Stimulated activated CD4-positive, alpha-beta T cell treated with anti-CD3 and anti-CD28 coated beads, Interleukin-4, amount 100 ng/mL, for 1 hour (primary cell): ENCODE data around the gene CLASP2.
"Not testable (repeated sequence)": the region's sequence is repeated elsewhere in the genome, so short reads cannot be mapped to it uniquely, and the experiment has no call there.

Experiments
- DNase-seq: peaks from one replicate; pipeline ENCODE4 v3.0.0-alpha.2; 2020

The CLASP2 gene

DNA sequence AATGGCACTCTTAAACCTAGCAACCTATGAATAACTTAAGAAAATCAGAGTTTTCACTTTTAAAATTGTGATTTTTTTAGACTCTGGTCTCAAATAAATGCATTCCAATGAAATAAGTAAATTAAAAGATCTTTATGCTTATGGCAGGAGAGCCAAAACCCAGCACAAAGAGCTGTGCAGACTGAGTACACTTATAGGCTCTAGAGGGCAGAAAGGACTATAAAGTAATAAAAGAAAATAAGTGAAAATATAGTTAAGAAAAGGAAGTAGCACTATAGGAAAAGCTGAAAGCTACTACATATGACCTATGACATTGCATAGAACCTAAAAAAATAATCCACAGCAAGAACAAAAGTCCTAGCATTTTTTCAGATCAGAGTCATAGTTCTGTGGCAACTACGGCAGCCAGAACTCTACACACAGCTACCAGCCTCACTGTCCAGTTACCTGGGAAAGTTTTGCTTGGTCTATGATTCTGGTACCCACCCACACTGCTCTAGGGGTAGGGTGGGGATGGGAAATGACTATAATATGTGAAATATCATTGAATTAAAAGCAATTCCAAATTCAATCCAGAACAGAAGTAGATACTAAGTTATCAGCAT is 30.5 kb downstream of the CLASP2 start:
- DNase-seq: no peak

DNA sequence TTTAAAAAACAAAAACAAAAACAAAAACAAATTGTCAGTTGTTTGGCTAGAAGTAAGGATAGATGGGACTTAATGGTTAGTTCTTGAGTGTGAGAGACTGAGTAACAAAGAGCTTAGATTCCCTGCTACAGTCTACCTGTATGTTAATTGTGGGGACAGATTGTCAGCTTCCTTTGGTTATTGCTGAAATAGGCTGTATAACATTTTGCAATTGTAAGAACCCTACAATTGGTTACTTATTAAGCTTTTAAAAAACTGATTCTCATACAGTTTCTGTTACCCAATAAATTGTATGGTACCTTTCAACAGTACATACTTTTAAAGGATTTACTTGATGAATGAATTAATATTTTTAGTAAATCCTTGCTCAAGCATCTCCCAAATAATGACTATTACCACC is 35.3 kb downstream of the CLASP2 start:
- DNase-seq: no peak

DNA sequence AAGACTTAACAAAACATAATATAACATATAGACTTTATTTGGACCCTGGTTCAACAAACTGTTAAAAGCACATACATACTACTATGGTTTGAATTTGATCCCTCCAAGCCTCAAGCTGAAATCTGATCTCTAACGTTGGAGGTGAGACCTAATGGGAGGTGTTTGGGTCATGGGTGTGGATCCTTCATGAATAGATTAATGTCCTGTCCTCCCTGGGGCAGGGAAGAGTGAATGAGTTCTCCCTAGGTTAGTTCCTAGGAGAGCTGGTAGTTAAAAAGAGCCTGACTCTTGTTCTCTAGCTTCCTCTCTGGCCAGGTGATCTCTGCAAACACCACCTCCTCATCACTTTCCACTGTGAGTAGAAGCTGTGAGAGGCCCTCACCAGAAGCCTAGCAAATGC is 36.4 kb downstream of the CLASP2 start:
- no peak for DNase-seq

DNA sequence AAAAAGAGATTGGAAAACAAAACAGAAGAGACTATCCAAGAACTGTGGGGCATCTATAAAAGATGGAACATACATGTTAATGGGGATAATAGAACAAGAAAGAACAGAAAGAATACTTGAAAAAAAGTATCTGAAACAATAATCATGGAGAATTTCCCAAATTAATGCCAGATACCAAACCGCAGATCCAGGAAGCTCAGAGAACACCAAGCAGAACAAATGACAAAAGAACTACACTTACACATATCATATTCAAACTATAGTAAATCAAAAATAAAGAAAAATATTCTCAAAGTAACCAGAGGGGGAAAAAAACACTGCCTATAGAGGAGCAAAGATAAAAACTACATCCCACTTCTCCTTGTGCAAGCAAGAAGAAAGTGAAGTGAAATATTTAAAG is 40.0 kb downstream of the CLASP2 start:
- no peak for DNase-seq

DNA sequence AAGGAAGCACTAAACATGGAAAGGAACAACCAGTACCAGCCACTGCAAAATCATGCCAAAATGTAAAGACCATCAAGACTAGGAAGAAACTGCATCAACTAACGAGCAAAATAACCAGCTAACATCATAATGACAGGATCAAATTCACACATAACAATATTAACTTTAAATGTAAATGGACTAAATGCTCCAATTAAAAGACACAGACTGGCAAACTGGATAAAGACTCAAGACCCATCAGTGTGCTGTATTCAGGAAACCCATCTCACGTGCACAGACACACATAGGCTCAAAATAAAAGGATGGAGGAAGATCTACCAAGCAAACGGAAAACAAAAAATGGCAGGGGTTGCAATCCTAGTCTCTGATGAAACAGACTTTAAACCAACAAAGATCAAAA is 44.6 kb downstream of the CLASP2 start:
- not testable (repeated sequence) for DNase-seq

DNA sequence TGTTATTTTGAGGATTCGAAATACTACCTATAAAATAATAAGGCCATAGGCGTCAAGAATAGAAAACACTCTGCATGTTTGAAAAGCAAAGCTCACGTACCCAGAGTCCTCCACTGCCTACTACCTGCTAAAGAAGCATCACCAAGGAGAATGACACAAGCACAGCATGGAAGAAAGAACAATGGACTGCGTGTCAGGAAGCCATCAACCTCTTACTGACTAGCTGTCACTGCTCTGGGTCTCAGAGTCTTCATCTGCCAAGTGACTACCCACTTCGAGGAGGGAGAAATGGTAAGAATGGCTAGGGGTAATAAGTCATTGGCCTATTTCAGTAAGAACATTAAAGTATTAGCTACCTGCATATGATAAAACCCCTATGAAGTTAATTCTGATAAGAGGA is 49.4 kb downstream of the CLASP2 start:
- no peak for DNase-seq

DNA sequence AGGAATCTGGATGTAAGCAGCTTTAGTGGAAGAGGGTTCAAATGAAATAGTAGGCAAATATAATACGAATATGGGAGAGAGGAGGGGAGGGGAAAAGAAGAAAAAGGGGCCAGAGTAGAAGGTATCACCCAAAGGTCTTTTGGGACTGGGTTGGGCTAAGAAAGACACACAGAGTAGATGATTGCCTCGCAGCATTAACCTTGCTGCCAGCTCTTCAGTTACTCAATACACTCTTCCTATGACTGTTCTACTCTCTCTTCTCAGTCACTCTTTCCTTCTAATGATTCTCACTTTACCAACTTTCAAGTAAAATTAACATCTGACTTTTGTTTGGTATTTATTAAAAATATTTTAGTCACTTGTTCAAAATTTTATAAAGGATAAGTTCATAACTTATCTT is 52.8 kb downstream of the CLASP2 start:
- no peak for DNase-seq

DNA sequence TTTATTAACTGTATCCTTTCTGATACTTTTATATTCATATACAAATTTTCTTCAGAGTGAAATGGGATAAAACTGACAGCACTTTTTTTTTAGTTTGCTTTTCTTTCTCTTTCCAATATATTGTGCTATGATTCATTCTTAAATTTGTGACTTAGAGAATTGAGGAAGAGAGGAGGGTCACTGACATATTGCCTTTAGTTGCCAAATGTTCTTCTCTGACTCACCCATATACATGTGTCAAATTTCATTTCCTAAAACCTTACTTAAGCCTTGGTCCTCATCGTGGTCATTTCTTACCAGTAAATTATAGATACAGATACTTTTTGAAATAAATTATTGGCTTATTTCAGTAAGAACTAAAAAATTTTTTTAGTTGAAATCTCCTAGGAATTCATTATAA is 53.9 kb downstream of the CLASP2 start:
- no peak for DNase-seq

DNA sequence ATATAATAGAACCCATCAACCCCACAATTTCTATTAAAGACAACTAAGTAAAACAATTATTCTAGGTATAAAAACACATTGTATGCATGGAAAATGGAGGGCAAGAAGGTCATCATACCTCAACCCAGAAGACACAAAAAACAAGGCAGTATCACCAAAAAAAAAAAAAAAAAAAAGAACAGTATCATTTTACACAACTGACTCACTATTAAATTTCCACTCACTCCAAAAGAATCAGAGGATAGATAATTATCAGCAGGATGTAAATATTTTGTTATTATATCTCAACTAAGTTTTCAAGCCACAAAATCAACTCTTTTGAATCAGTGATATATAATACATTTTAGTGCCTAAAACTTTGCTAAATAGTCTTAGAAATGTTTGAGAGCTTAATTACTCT is 55.0 kb downstream of the CLASP2 start:
- DNase-seq: no peak

DNA sequence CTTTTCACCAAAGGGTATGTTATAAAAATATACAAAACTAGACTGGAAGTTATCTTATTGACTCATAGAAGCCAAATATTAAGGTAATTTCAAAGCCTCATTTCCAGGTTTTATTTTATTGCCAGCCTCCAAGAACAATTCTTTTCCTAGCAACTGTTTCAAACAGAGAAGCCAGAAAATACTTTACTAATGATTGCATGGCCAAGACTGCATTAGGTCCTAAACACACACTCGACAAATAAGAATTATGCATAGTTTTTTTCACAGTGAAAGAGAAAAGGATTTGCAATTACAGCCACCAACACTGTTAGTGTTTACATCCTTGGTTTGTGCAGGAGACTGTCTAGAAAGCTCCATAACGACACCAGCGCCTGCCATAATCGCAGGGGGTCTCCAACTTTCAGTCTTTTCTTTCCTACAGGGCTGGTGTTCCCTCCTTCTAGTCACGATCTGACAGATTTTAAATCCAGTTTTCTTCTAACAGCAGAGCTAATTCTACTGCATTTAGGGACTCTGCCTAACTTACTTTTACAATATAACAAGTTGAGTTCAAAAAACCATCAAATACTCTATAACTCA is 58.1 kb downstream of the CLASP2 start:
- no peak for DNase-seq

DNA sequence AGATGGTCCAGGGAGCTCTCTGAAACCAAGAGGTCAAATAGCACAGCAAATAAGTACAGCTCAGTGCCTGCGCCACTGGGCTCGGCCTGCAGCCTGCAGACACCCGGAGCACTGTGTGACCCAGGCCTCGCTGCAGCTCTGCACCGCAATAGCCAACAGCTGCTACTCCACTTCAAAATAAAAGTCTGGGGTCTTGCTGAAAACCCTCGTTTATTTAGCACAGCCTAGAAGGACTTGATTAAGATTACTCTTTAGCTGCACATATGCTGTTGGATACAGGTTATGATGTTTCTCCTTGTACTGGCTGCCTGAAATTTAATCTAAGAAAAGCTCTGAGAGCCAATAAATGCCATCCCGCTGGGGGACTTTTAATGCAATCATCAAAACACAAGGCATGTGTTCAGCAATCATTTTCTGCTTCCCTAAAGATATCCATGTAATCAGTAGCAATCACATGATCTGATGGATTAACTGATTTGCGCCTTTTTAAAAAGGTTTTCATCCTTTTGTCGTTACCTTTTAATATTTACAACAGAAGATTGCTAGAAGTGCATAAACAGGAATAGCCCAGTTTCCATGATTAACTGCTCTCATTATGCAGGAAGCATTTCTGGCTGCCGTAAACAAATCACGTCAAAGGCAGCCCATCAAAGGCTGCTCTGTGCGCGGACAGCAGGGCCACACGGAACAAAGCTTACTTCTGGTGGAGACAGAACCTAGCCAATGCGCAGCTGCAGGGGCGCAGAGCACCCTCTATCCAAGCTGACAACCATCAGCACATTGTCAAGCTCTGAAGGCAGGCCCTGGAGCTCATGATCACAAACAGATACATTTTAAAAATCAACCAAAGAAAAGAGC is 58.8 kb downstream of the CLASP2 start:
- no peak for DNase-seq

DNA sequence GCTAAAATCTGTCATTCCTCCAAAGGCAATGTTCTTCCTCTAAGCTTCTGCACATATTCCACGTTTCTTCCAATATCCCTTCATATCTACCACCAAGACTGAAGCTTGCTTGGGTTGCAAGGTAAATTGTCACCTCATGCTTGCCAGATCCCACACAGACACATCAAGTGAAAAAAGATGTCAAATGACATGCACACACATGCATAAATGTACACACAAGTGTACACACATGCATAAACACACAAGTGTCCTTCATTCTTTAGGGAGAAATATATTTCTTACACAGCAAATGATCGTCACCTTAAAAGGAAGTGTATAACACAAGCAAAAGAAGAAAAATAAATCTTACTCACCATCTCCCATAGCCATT is 59.4 kb downstream of the CLASP2 start:
- DNase-seq: no peak

DNA sequence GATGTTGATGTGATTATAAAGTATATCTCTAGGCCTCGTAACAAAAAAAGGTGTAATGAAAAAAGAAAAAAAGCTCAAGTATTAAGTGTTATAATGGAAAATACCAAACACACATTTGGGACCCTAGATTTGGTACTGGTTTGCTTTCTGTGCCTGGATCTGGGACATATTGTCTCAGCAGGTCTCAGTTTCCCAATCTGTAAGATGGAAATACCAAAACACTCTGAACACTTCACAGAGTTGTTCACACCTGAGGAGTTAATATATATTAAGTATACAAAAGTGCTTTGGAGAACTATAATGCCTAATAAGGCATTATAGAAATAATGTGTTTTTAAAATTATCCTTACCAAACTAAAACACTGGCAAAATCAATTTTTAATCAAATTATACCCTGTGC is 60.0 kb downstream of the CLASP2 start:
- DNase-seq: no peak

DNA sequence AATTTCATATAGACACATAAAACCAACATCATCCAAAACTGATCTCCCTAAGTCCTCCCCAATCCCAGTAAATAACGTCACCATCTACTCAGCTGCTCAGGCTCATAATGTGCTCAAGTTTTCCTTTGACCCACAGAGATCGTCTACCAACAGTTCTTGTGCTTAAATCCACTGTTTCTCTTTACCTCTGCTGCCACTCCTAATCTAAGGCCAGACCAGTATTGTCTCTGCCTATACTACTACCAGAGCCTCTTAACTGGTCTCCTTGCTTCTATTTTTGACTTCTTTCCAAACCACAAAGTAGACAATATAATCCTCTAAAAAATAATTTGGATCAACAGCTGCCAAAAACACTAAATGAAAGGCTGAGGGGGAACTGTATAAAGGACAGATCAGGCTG is 65.3 kb downstream of the CLASP2 start:
- DNase-seq: no peak

DNA sequence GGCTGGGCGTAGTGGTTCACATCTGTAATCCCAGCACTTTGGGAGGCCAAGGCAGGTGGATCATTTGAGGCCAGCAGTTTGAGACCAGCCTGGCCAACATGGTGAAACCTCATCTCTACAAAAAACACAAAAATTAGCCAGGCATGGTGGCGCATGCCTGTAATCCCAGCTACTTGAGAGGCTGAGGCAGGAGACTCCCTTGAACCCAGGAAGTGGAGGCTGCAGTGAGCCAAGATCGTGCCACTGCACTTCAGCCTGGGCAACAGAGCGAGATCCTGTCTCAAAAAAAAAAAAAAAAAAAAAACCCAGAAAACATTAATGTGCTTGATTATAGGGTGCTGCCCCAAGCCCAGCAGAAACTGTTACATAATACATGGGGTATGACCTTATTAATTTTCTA is 67.0 kb downstream of the CLASP2 start:
- DNase-seq: not testable (repeated sequence)

DNA sequence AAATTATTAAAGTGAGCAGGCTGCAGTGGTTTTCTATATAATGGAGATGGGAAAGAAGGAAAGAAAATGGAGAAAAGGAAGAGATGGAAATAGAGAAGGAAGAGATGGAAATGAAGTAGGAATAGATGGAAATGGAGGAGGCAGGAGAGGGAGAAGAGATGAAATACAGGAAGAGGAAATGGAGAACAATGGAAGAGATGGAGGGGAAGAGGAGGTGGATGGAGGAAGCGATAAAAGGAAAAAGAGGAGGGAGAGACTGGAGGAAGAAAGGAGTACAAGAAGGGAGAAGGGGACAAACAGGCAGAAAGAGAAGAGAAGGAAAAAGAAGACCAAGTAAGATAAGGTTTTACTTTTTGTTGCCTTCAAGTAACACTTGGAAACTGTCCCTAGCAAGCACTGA is 67.6 kb downstream of the CLASP2 start:
- no peak for DNase-seq

DNA sequence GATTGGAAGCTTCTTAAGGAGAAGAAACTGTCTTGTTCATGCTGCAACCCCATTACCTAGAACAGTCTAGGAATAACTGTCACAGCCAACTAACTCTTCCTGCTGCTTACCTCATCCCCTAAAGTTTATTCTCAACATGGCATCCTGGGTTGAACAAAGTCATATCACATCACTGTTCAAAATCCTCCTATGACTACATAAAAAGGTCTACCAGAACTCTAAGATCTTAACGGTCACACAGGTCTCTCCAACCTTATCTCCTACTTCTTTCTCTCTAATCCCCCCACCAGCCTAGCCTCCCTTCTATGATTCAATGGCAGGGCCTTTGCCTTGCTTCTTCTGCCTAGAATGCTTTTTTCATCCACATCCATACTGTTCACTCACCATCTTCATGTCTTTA is 69.3 kb downstream of the CLASP2 start:
- no peak for DNase-seq

DNA sequence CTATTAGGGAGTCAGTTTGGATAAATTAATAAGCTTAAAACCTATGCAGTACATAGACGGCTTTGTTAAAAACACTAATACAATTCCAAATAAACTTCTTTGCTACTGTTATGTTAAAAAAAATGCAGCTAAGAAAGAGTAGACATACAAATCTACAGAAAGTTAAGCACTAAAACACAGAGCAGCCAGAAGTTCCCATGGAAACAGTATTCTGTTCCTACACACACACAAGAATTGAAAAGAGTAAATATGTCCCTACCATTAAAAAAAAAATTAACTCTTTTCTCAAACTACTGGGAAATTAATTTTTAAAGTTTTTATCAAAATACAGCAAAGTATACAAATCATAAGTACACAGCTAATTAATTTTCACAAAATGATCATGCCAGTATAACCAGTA is 71.6 kb downstream of the CLASP2 start:
- DNase-seq: no peak

DNA sequence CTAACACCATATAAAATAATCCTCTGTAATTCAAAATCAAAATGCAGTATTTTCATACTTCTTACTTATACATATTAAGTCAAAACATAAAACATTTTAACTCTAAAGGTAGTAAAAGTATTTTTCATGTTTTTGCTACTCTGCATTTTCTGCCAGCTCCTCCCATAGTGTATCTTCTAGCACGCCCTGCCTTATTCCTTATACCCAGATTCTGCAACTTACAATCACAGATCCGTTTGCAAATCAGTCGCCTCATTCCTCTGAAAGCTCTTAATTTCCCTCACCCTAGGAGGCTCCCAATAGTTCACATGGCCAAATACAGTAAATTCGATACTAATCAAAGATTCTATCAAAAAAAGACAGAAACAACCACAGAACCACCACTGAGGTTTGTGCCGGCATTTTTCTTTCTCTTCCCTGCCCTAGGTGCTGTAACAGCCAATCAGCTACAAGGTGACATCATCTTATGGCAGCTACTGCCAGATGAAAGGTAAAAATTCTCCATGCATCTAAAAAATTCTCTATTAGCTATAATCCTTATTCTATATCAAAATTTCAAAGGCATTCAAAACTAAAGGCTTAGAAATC is 72.9 kb downstream of the CLASP2 start:
- DNase-seq: no peak

DNA sequence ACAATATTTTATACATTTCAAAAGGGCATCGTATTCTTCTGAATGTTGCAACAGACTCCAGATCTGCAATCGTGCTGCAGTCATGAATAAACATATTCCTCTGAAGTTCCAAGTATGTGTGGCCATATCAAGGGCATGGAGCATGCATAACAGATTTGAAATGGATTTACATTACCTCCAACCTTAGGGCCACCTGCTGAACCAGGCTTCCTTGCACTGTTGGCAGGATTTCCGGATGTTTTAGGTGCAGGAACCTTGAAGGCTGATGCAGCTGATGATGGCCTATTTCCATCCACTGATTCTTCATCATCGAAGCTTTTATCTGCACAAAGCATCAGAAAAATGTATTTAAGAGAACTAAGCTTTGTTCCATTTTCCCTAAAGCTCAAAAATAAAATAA is 73.5 kb downstream of the CLASP2 start:
- DNase-seq: no peak

DNA sequence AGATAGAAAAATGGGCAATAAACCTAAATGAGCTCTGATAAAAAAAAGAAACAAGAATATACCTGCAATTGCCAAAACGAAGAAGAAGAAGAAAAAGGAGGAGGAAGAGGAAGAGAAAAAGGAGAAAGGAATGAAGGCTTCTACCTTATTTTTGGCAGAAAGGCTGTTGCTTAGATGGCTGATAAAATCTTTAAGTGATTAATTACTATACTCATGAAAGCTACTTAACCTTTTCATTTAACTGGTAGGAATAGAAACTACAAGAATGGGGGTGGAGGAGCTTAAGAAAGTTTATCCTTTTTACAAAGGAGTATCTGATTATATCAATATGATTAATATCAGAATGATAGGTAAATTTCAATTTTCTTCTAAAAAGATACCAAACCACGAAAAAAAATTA is 75.2 kb downstream of the CLASP2 start:
- DNase-seq: no peak

DNA sequence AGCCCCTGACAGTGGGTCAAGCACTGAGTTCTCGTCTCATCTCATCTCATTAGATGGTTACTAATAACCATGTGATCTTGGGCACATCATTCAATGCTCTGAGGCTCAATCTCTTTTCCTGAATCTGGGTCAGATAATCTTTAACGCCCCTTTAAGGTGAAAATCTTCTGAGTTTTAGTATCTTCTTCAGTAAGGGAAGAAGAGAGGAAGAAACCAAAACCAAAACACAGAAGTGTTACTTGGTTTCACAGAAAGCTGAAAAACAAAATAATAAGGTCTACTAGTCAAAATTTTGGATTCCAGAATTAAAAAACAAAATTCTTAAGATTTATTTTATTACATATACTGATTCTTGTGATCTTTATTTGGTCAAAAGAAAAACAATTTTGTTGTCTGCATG is 78.2 kb downstream of the CLASP2 start:
- no peak for DNase-seq

DNA sequence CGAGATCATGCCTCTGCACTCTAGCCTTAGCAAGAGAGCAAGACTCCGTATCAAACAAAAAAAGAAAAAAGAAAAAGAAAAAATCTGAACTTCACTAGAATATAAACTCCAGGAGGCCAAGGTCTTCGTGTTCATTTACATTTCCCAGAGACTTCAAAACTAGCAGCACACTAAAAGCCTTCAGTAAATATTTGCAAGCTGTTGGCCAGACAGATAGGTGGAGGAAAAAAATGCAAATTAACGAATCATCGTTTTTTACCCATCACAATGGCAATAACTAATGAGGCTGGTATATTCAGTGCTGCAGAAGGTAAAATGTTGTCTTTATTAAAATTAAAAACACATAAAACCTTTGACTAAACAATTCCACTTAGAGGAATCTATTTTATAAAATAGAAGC is 80.6 kb downstream of the CLASP2 start:
- no peak for DNase-seq
